Measurements from ENCODE around the gene TAF13. TPM values are rescaled to one million over a fixed set of nuclear protein-coding genes. Genes with fewer than 3 reads are reported as not detected.
"Not testable (repeated sequence)": the region's sequence is repeated elsewhere in the genome, so short reads cannot be mapped to it uniquely, and the experiment has no call there.

TAF13 gene
- total and polyA plus RNA-seq, 4 donors = 22.2 to 39.4 (median 34.3) TPM

DNA sequence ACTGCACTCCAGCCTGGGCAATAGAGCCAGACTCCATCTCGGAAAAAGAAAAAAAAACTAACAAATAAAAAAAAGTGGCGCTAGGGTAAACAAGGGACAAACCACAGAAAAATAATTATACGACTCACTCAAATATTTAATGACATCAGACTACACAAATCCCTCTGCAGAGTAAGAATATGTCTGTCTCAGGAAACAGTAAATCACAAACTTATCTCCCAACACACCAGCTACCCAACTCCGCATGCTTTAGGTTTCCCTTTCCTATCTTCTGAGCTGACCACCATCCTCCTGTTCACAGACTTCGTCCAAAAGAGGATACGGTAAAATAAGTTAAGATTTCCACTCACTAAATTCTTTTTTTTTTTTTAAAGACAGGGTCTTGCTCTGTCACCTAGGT lies 50.1 kb downstream of the TAF13 start:
- no peaks in the 10 kb centered on the region for H3K9me3 ChIP-seq (ENCODE audit: control insufficient read depth in 4 of 4, insufficient read depth in 3 of 4, low read length in 3 of 4)
- DNase-seq (no peak), ATAC-seq (ENCODE audit: insufficient read depth, low FRiP score) (no peak)
- no peaks in the 10 kb centered on the region for H3K4me1 ChIP-seq (ENCODE audit: control insufficient read depth in 5 of 5, insufficient read depth in 5 of 5, low read length in 5 of 5)
- H3K27me3 ChIP-seq (ENCODE audit: control insufficient read depth in 3 of 3, insufficient read depth in 3 of 3, low read length in 2 of 3) = no peaks in the 10 kb centered on the region
- H3K36me3 ChIP-seq (ENCODE audit: control insufficient read depth in 4 of 4, insufficient read depth in 4 of 4, low read length in 4 of 4) = no peaks in the 10 kb centered on the region
- H3K27ac ChIP-seq (ENCODE audit: low read depth in 1 of 2, low read length in 1 of 2) = no peak overlapping the region
- H3K9ac ChIP-seq (ENCODE audit: insufficient read depth in 1 of 2, low read length in 2 of 2) = no peak overlapping the region
- WGBS, 2 donors = 81 to 91% methylated on average over 6 of the region's 6 CpGs
- no peak overlapping the region for H3K4me3 ChIP-seq
- TF ChIP-seq CTCF (IDR thresholded peaks at IDR 0.05; ENCODE audit: control extremely low read depth, extremely low read depth) = no peak

GRCh38 chr1:109024646-109025045 lies 51.2 kb downstream of the TAF13 start:
- Histone ChIP-seq H3K27ac (ENCODE audit: low read depth in 1 of 2, low read length in 1 of 2) (no peak overlapping the region), H3K4me3 (no peak overlapping the region), H3K36me3 (ENCODE audit: control insufficient read depth in 4 of 4, insufficient read depth in 4 of 4, low read length in 4 of 4) (no peaks in the 10 kb centered on the region), H3K4me1 (ENCODE audit: control insufficient read depth in 5 of 5, insufficient read depth in 5 of 5, low read length in 5 of 5) (no peaks in the 10 kb centered on the region), H3K9me3 (ENCODE audit: control insufficient read depth in 4 of 4, insufficient read depth in 3 of 4, low read length in 3 of 4) (no peaks in the 10 kb centered on the region), H3K9ac (ENCODE audit: insufficient read depth in 1 of 2, low read length in 2 of 2) (no peak overlapping the region), H3K27me3 (ENCODE audit: control insufficient read depth in 3 of 3, insufficient read depth in 3 of 3, low read length in 2 of 3) (no peaks in the 10 kb centered on the region)
- 93 to 96% methylated on average over 2 of the region's 2 CpGs for WGBS, 2 donors
- DNase-seq (no peak), ATAC-seq (ENCODE audit: insufficient read depth, low FRiP score) (no peak)
- TF ChIP-seq CTCF (IDR thresholded peaks at IDR 0.05; ENCODE audit: control extremely low read depth, extremely low read depth) = no peak

DNA sequence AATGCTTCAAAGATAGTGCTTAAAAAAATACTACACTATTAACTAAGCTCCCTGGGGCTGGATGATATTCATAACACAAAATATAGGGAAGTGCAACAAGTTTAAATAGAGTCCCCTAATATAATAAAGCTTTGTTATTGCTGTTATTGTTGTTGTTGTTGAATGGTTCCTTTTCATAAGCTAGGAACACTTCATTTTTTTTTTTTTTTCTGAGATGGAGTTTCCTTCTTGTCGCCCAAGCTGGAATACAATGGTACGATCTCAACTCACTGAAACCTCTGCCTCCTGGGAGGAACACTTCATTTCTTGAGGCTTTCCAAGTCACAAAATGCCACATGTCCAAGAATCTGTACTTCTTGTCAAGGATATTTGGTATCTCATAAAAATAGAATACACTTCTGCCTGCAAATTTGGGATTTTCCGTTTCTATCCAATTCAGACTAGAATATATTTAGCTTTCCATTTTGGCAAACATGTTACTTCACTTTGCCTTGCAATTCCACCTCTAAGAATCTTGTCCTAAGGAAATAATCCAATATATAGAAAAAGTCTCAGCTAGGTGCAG lies 55.0 kb downstream of the TAF13 start:
- Histone ChIP-seq H3K4me3 (no peak overlapping the region), H3K4me1 (ENCODE audit: control insufficient read depth in 5 of 5, insufficient read depth in 5 of 5, low read length in 5 of 5) (no peaks in the 10 kb centered on the region), H3K9ac (ENCODE audit: insufficient read depth in 1 of 2, low read length in 2 of 2) (no peak overlapping the region), H3K9me3 (ENCODE audit: control insufficient read depth in 4 of 4, insufficient read depth in 3 of 4, low read length in 3 of 4) (peaks cover 0 to 3% (median under 1%) of the 10 kb centered on the region in 4 donors), H3K36me3 (ENCODE audit: control insufficient read depth in 4 of 4, insufficient read depth in 4 of 4, low read length in 4 of 4) (peaks cover 6 to 12% (median 12%) of the 10 kb centered on the region in 4 donors), H3K27ac (ENCODE audit: low read depth in 1 of 2, low read length in 1 of 2) (no peak overlapping the region), H3K27me3 (ENCODE audit: control insufficient read depth in 3 of 3, insufficient read depth in 3 of 3, low read length in 2 of 3) (no peaks in the 10 kb centered on the region)
- DNase-seq (no peak), ATAC-seq (ENCODE audit: insufficient read depth, low FRiP score) (no peak)
- WGBS, 2 donors = 93 to 94% methylated on average over 3 of the region's 3 CpGs
- no peak for TF ChIP-seq CTCF (IDR thresholded peaks at IDR 0.05; ENCODE audit: control extremely low read depth, extremely low read depth)

DNA sequence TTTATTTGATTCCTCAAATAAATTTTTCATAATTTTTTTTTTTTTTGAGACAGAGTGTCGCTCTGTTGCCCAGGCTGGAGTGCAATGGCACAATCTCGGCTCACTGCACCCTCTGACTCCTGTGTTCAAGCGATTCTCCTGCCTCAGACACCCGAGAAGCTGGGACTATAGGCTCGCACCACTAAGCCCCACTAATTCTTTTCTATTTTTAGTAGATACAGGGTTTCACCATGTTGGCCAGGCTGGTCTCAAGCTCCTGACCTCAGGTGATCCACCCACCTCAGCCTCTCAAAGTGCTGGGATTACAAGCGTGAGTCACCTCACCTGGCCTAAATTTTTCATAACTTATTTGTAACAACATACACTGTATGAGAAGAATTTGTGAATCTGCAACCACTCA lies 58.1 kb downstream of the TAF13 start:
- H3K27ac ChIP-seq (ENCODE audit: low read depth in 1 of 2, low read length in 1 of 2); DNase-seq; H3K9ac ChIP-seq (ENCODE audit: insufficient read depth in 1 of 2, low read length in 2 of 2); H3K4me3 ChIP-seq; H3K27me3 ChIP-seq (ENCODE audit: control insufficient read depth in 3 of 3, insufficient read depth in 3 of 3, low read length in 2 of 3); H3K9me3 ChIP-seq (ENCODE audit: control insufficient read depth in 4 of 4, insufficient read depth in 3 of 4, low read length in 3 of 4); H3K4me1 ChIP-seq (ENCODE audit: control insufficient read depth in 5 of 5, insufficient read depth in 5 of 5, low read length in 5 of 5); ATAC-seq (ENCODE audit: insufficient read depth, low FRiP score): not testable (repeated sequence)
- peaks cover 9 to 17% (median 15%) of the 10 kb centered on the region in 4 donors for H3K36me3 ChIP-seq (ENCODE audit: control insufficient read depth in 4 of 4, insufficient read depth in 4 of 4, low read length in 4 of 4)
- WGBS, 2 donors = 97 to 98% methylated on average over 6 of the region's 6 CpGs
